HG02759 (cell line): ENCODE results near the gene C11orf97.
A peak's percentile ranks its signal among the peaks of the same experiment; 100 is the strongest.
"Not testable (repeated sequence)": the region's sequence is repeated elsewhere in the genome, so short reads cannot be mapped to it uniquely, and the experiment has no call there.

Experiments
- ATAC-seq: cut with Tn5 transposase; IDR thresholded peaks from one replicate; pipeline ENCODE4 v1.9.1; 2021; ENCODE audit warnings: mild to moderate bottlenecking, moderate library complexity; ENCODE audit not compliant: unreplicated experiment

The C11orf97 gene

GRCh38 chr11:94555752-94556329 lies 43.6 kb downstream of the C11orf97 start:
- not testable (repeated sequence) for ATAC-seq

GRCh38 chr11:94557421-94557820 lies 45.2 kb downstream of the C11orf97 start:
- no peak for ATAC-seq

GRCh38 chr11:94557992-94558391 lies 45.7 kb downstream of the C11orf97 start:
- no peak for ATAC-seq

- ATAC-seq = peak; percentile 68
These were observed 46.2 kb downstream of the C11orf97 start for GRCh38 chr11:94558468-94558867.

GRCh38 chr11:94558932-94559331 lies 46.7 kb downstream of the C11orf97 start:
- ATAC-seq = no peak

- ATAC-seq = no peak
These were observed 47.1 kb downstream of the C11orf97 start for GRCh38 chr11:94559361-94559760.

GRCh38 chr11:94560834-94561233 lies 48.6 kb downstream of the C11orf97 start:
- ATAC-seq = no peak

GRCh38 chr11:94563176-94563847 lies 51.1 kb downstream of the C11orf97 start:
- ATAC-seq = no peak

- no peak for ATAC-seq
These were observed 51.7 kb downstream of the C11orf97 start for GRCh38 chr11:94563848-94564467.

- ATAC-seq = no peak
These were observed 55.0 kb downstream of the C11orf97 start, which contains the start of gene PIWIL4 for GRCh38 chr11:94567181-94567670. TSS of gene PIWIL4 (plus strand) at chr11:94567368. CDS start at chr11:94567519, 151 bp downstream.

- no peak for ATAC-seq
These were observed 55.9 kb downstream of the C11orf97 start for GRCh38 chr11:94568200-94568599.

- ATAC-seq = no peak
These were observed 56.5 kb downstream of the C11orf97 start for GRCh38 chr11:94568717-94569116.

GRCh38 chr11:94572975-94573374 lies 60.7 kb downstream of the C11orf97 start:
- not testable (repeated sequence) for ATAC-seq

- ATAC-seq = no peak
These were observed 62.1 kb downstream of the C11orf97 start for GRCh38 chr11:94574193-94574961.

- no peak for ATAC-seq
These were observed 64.0 kb downstream of the C11orf97 start for GRCh38 chr11:94576306-94576705.

- ATAC-seq = no peak
These were observed 65.6 kb downstream of the C11orf97 start for GRCh38 chr11:94577841-94578240.
